ENCODE data around the gene IL1RAPL2.

DNA sequence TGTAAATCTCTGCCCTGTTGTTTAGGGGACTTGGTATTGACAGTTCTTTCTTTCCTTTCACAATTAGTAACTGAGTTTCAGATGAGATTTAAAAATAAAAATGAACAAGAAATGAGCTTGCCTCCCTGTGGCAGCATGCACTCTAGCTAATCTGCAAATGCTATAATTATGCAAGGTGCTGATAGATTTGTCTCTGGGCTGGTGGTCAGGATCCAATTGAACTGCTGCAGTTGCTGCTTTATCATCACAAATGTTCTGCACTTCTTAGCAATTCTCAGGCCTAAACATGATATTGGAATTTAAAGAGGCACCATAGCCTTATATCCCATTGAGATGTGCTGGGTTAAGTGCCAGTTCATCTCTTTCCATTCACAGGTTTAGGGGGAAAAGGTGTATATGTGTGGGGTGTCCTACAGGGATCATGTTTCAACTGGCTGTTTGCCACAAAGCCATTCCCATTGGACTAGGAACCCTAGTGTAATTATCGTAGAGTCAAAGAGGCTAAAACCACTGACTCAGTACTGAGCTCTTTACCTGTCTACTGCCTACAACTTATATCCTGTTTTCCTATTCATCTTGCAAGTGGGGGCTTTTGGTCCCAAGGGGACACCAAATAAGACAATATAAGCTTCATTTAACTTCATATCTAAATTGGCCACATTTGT, 914.8 kb downstream of the IL1RAPL2 start:
- TF ChIP-seq POLR2A (IDR thresholded peaks at IDR 0.05; ENCODE audit: extremely low read depth, insufficient read length) = no peak
- TF ChIP-seq, protein P1, sequence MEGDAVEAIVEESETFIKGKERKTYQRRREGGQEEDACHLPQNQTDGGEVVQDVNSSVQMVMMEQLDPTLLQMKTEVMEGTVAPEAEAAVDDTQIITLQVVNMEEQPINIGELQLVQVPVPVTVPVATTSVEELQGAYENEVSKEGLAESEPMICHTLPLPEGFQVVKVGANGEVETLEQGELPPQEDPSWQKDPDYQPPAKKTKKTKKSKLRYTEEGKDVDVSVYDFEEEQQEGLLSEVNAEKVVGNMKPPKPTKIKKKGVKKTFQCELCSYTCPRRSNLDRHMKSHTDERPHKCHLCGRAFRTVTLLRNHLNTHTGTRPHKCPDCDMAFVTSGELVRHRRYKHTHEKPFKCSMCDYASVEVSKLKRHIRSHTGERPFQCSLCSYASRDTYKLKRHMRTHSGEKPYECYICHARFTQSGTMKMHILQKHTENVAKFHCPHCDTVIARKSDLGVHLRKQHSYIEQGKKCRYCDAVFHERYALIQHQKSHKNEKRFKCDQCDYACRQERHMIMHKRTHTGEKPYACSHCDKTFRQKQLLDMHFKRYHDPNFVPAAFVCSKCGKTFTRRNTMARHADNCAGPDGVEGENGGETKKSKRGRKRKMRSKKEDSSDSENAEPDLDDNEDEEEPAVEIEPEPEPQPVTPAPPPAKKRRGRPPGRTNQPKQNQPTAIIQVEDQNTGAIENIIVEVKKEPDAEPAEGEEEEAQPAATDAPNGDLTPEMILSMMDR (IDR thresholded peaks at IDR 0.05; ENCODE audit: low read depth, low read length) = no peak
- TF ChIP-seq, protein P2, sequence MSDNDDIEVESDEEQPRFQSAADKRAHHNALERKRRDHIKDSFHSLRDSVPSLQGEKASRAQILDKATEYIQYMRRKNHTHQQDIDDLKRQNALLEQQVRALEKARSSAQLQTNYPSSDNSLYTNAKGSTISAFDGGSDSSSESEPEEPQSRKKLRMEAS (IDR thresholded peaks at IDR 0.05; ENCODE audit: low read depth, low read length) = no peak
- TF ChIP-seq MYC (IDR thresholded peaks at IDR 0.05; ENCODE audit: low read depth, low read length) = no peak

All from NB4 (cell line).